ENCODE results near the gene ADAP1. TPM values are rescaled to one million over a fixed set of nuclear protein-coding genes. Genes with fewer than 3 reads are reported as not detected.

Gene ADAP1
- total RNA-seq, 1 donor from 2014 or later, result 26.9 TPM

DNA sequence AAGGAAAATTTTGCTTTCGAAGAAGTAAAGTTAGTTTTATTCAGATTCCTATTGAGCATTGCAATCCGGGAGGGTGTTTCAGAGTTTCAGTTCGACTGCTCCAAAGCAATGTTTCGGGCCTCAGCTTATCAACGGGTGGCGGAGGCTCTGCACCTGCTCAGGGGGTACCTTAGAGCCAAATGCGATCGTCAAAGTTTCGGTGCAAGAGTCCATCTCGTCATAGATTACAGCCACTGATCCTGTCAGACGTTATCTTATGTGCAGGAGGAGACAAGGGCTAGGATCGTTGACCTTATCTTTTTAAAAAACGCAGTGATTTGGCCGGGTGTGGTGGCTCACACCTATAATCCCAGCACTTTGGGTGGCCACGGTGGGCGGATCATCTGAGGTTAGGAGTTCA is 24.7 kb upstream of the ADAP1 start:
- DNase-seq (ENCODE audit: low read depth), result no peak

GRCh38 chr7:978416-979091 is 24.1 kb upstream of the ADAP1 start:
- no peak for FAIRE-seq
- TF ChIP-seq CTCF (IDR thresholded peaks at IDR 0.05; ENCODE audit: insufficient read depth, low read length, severe bottlenecking), result no peak
- no peak for DNase-seq (ENCODE audit: low read depth)
- no peaks in the 10 kb centered on the region for H3K36me3 ChIP-seq (ENCODE audit: control insufficient read depth, insufficient read depth, low read length)
- peaks cover 2% of the 10 kb centered on the region for H3K27me3 ChIP-seq (ENCODE audit: control insufficient read depth, insufficient read depth, low read length)
- no peak overlapping the region for H3K4me3 ChIP-seq (ENCODE audit: low read depth, low read length)

More for the DNA sequence above, 24.7 kb upstream of the ADAP1 start:
- no peak for FAIRE-seq
- Histone ChIP-seq H3K36me3 (ENCODE audit: control insufficient read depth, insufficient read depth, low read length) (no peaks in the 10 kb centered on the region), H3K27me3 (ENCODE audit: control insufficient read depth, insufficient read depth, low read length) (peaks cover 2% of the 10 kb centered on the region), H3K4me3 (ENCODE audit: low read depth, low read length) (no peak overlapping the region)
- TF ChIP-seq CTCF (IDR thresholded peaks at IDR 0.05; ENCODE audit: insufficient read depth, low read length, severe bottlenecking), result no peak

- no peak for FAIRE-seq
- no peak for DNase-seq (ENCODE audit: low read depth)
- Histone ChIP-seq H3K27me3 (ENCODE audit: control insufficient read depth, insufficient read depth, low read length) (no peaks in the 10 kb centered on the region), H3K36me3 (ENCODE audit: control insufficient read depth, insufficient read depth, low read length) (peaks cover under 1% of the 10 kb centered on the region), H3K4me3 (ENCODE audit: low read depth, low read length) (no peak overlapping the region)
- TF ChIP-seq CTCF (IDR thresholded peaks at IDR 0.05; ENCODE audit: insufficient read depth, low read length, severe bottlenecking), result no peak
Observed at GRCh38 chr7:978049-978346, 23.5 kb upstream of the ADAP1 start.

- no peak for TF ChIP-seq CTCF (IDR thresholded peaks at IDR 0.05; ENCODE audit: insufficient read depth, low read length, severe bottlenecking)
- H3K27me3 ChIP-seq (ENCODE audit: control insufficient read depth, insufficient read depth, low read length), result no peaks in the 10 kb centered on the region
- FAIRE-seq (no peak), DNase-seq (ENCODE audit: low read depth) (no peak)
- peaks cover 4% of the 10 kb centered on the region for H3K36me3 ChIP-seq (ENCODE audit: control insufficient read depth, insufficient read depth, low read length)
- no peak overlapping the region for H3K4me3 ChIP-seq (ENCODE audit: low read depth, low read length)
Observed at GRCh38 chr7:977326-978048, 23.0 kb upstream of the ADAP1 start.

- H3K27me3 ChIP-seq (ENCODE audit: control insufficient read depth, insufficient read depth, low read length), result no peaks in the 10 kb centered on the region
- no peak for FAIRE-seq
- H3K4me3 ChIP-seq (ENCODE audit: low read depth, low read length), result no peak overlapping the region
- TF ChIP-seq CTCF (IDR thresholded peaks at IDR 0.05; ENCODE audit: insufficient read depth, low read length, severe bottlenecking), result no peak
- peaks cover 4% of the 10 kb centered on the region for H3K36me3 ChIP-seq (ENCODE audit: control insufficient read depth, insufficient read depth, low read length)
- DNase-seq (ENCODE audit: low read depth), result no peak
Observed at GRCh38 chr7:976901-977325, 22.4 kb upstream of the ADAP1 start.
